ENCODE data around the gene SPRY4.
"Not testable (repeated sequence)": the region's sequence is repeated elsewhere in the genome, so short reads cannot be mapped to it uniquely, and the experiment has no call there.

Gene SPRY4

GRCh38 chr5:142344915-142345314 is 20.1 kb upstream of the SPRY4 start:
- H3K4ac ChIP-seq (ENCODE audit: low read depth, low read length); H3K4me1 ChIP-seq (ENCODE audit: control insufficient read depth in 1 of 2, insufficient read depth in 2 of 2, low read length in 2 of 2); H2AK5ac ChIP-seq (ENCODE audit: low read length); H2BK12ac ChIP-seq (ENCODE audit: low read length); H3K9ac ChIP-seq (ENCODE audit: low read length); H3K79me2 ChIP-seq (ENCODE audit: control insufficient read depth, insufficient read depth, low read length, poor library complexity); H4K8ac ChIP-seq (ENCODE audit: low read depth, low read length); H3K36me3 ChIP-seq (ENCODE audit: control insufficient read depth in 1 of 2, insufficient read depth in 2 of 2, low read length in 2 of 2); H4K91ac ChIP-seq (ENCODE audit: low read depth, low read length); H3K23ac ChIP-seq (ENCODE audit: low read length); H4K12ac ChIP-seq (ENCODE audit: low read depth, low read length); H3K9me3 ChIP-seq (ENCODE audit: insufficient read depth, low read depth, low read length); H2BK5ac ChIP-seq (ENCODE audit: low read depth, low read length, poor library complexity); H3K27me3 ChIP-seq (ENCODE audit: insufficient read depth, low read length); H3K18ac ChIP-seq (ENCODE audit: low read length); H3K4me3 ChIP-seq (ENCODE audit: low read depth, low read length); H2AFZ ChIP-seq (ENCODE audit: insufficient read depth, low read length, poor library complexity); H2BK120ac ChIP-seq (ENCODE audit: insufficient read depth, low read length, poor library complexity); H3K4me2 ChIP-seq (ENCODE audit: low read length); DNase-seq; H3K14ac ChIP-seq (ENCODE audit: low read length); H3K79me1 ChIP-seq (ENCODE audit: low read length); H3K27ac ChIP-seq (ENCODE audit: low read depth, low read length): not testable (repeated sequence)
- WGBS (ENCODE audit: extremely low coverage, insufficient coverage, insufficient read length): no CpG with 5 or more reads among the region's 3 CpGs

GRCh38 chr5:142343531-142343930 is 18.7 kb upstream of the SPRY4 start:
- DNase-seq: no peak
- H2AFZ ChIP-seq (ENCODE audit: insufficient read depth, low read length, poor library complexity): no peak overlapping the region
- no CpG with 5 or more reads among the region's 4 CpGs for WGBS (ENCODE audit: extremely low coverage, insufficient coverage, insufficient read length)
- no peak overlapping the region for H2BK120ac ChIP-seq (ENCODE audit: insufficient read depth, low read length, poor library complexity)
- no peak overlapping the region for H4K91ac ChIP-seq (ENCODE audit: low read depth, low read length)
- H3K36me3 ChIP-seq (ENCODE audit: control insufficient read depth in 1 of 2, insufficient read depth in 2 of 2, low read length in 2 of 2): no peaks in the 10 kb centered on the region
- H3K27me3 ChIP-seq (ENCODE audit: insufficient read depth, low read length): no peaks in the 10 kb centered on the region
- no peak overlapping the region for H3K14ac ChIP-seq (ENCODE audit: low read length)
- H3K9me3 ChIP-seq (ENCODE audit: insufficient read depth, low read depth, low read length): peaks cover 2% of the 10 kb centered on the region
- no peak overlapping the region for H3K4me3 ChIP-seq (ENCODE audit: low read depth, low read length)
- H4K8ac ChIP-seq (ENCODE audit: low read depth, low read length): no peak overlapping the region
- H3K4me2 ChIP-seq (ENCODE audit: low read length): no peak overlapping the region
- no peaks in the 10 kb centered on the region for H3K79me1 ChIP-seq (ENCODE audit: low read length)
- H3K9ac ChIP-seq (ENCODE audit: low read length): no peak overlapping the region
- H3K27ac ChIP-seq (ENCODE audit: low read depth, low read length): no peak overlapping the region
- no peaks in the 10 kb centered on the region for H3K79me2 ChIP-seq (ENCODE audit: control insufficient read depth, insufficient read depth, low read length, poor library complexity)
- H3K18ac ChIP-seq (ENCODE audit: low read length): no peak overlapping the region
- no peaks in the 10 kb centered on the region for H3K4me1 ChIP-seq (ENCODE audit: control insufficient read depth in 1 of 2, insufficient read depth in 2 of 2, low read length in 2 of 2)
- H3K4ac ChIP-seq (ENCODE audit: low read depth, low read length): no peak overlapping the region
- no peak overlapping the region for H2BK5ac ChIP-seq (ENCODE audit: low read depth, low read length, poor library complexity)
- no peak overlapping the region for H2BK12ac ChIP-seq (ENCODE audit: low read length)
- no peak overlapping the region for H3K23ac ChIP-seq (ENCODE audit: low read length)
- H4K12ac ChIP-seq (ENCODE audit: low read depth, low read length): no peak overlapping the region
- H2AK5ac ChIP-seq (ENCODE audit: low read length): no peak overlapping the region

- Histone ChIP-seq H3K4me2 (ENCODE audit: low read length) (no peak overlapping the region), H2BK12ac (ENCODE audit: low read length) (no peak overlapping the region), H4K8ac (ENCODE audit: low read depth, low read length) (no peak overlapping the region), H3K27ac (ENCODE audit: low read depth, low read length) (no peak overlapping the region), H3K9me3 (ENCODE audit: insufficient read depth, low read depth, low read length) (peaks cover 2% of the 10 kb centered on the region), H2AFZ (ENCODE audit: insufficient read depth, low read length, poor library complexity) (no peak overlapping the region), H3K4ac (ENCODE audit: low read depth, low read length) (no peak overlapping the region), H3K23ac (ENCODE audit: low read length) (no peak overlapping the region), H2AK5ac (ENCODE audit: low read length) (no peak overlapping the region), H3K9ac (ENCODE audit: low read length) (no peak overlapping the region), H3K18ac (ENCODE audit: low read length) (no peak overlapping the region), H3K79me1 (ENCODE audit: low read length) (no peaks in the 10 kb centered on the region), H2BK120ac (ENCODE audit: insufficient read depth, low read length, poor library complexity) (no peak overlapping the region), H3K27me3 (ENCODE audit: insufficient read depth, low read length) (no peaks in the 10 kb centered on the region), H3K36me3 (ENCODE audit: control insufficient read depth in 1 of 2, insufficient read depth in 2 of 2, low read length in 2 of 2) (no peaks in the 10 kb centered on the region), H3K4me3 (ENCODE audit: low read depth, low read length) (no peak overlapping the region), H3K79me2 (ENCODE audit: control insufficient read depth, insufficient read depth, low read length, poor library complexity) (no peaks in the 10 kb centered on the region), H3K14ac (ENCODE audit: low read length) (no peak overlapping the region), H3K4me1 (ENCODE audit: control insufficient read depth in 1 of 2, insufficient read depth in 2 of 2, low read length in 2 of 2) (no peaks in the 10 kb centered on the region), H4K12ac (ENCODE audit: low read depth, low read length) (no peak overlapping the region), H4K91ac (ENCODE audit: low read depth, low read length) (no peak overlapping the region), H2BK5ac (ENCODE audit: low read depth, low read length, poor library complexity) (no peak overlapping the region)
- DNase-seq: no peak
- no CpG with 5 or more reads among the region's 16 CpGs for WGBS (ENCODE audit: extremely low coverage, insufficient coverage, insufficient read length)
Observed at GRCh38 chr5:142342128-142342981, 17.5 kb upstream of the SPRY4 start.

- no CpG with 5 or more reads among the region's 3 CpGs for WGBS (ENCODE audit: extremely low coverage, insufficient coverage, insufficient read length)
- H3K36me3 ChIP-seq (ENCODE audit: control insufficient read depth in 1 of 2, insufficient read depth in 2 of 2, low read length in 2 of 2): no peaks in the 10 kb centered on the region
- H3K79me1 ChIP-seq (ENCODE audit: low read length): no peaks in the 10 kb centered on the region
- no peaks in the 10 kb centered on the region for H3K27me3 ChIP-seq (ENCODE audit: insufficient read depth, low read length)
- H3K9me3 ChIP-seq (ENCODE audit: insufficient read depth, low read depth, low read length): peaks cover 2% of the 10 kb centered on the region
- no peak overlapping the region for H2AFZ ChIP-seq (ENCODE audit: insufficient read depth, low read length, poor library complexity)
- H2BK120ac ChIP-seq (ENCODE audit: insufficient read depth, low read length, poor library complexity): no peak overlapping the region
- H2BK5ac ChIP-seq (ENCODE audit: low read depth, low read length, poor library complexity): no peak overlapping the region
- no peaks in the 10 kb centered on the region for H3K4me1 ChIP-seq (ENCODE audit: control insufficient read depth in 1 of 2, insufficient read depth in 2 of 2, low read length in 2 of 2)
- no peak overlapping the region for H3K14ac ChIP-seq (ENCODE audit: low read length)
- no peak for DNase-seq
- H4K8ac ChIP-seq (ENCODE audit: low read depth, low read length): no peak overlapping the region
- no peak overlapping the region for H3K4me3 ChIP-seq (ENCODE audit: low read depth, low read length)
- no peak overlapping the region for H3K23ac ChIP-seq (ENCODE audit: low read length)
- no peak overlapping the region for H3K4ac ChIP-seq (ENCODE audit: low read depth, low read length)
- H4K91ac ChIP-seq (ENCODE audit: low read depth, low read length): no peak overlapping the region
- H2BK12ac ChIP-seq (ENCODE audit: low read length): no peak overlapping the region
- no peak overlapping the region for H3K9ac ChIP-seq (ENCODE audit: low read length)
- H3K18ac ChIP-seq (ENCODE audit: low read length): no peak overlapping the region
- H3K4me2 ChIP-seq (ENCODE audit: low read length): no peak overlapping the region
- H2AK5ac ChIP-seq (ENCODE audit: low read length): no peak overlapping the region
- H3K79me2 ChIP-seq (ENCODE audit: control insufficient read depth, insufficient read depth, low read length, poor library complexity): no peaks in the 10 kb centered on the region
- H4K12ac ChIP-seq (ENCODE audit: low read depth, low read length): no peak overlapping the region
- H3K27ac ChIP-seq (ENCODE audit: low read depth, low read length): no peak overlapping the region
Observed at GRCh38 chr5:142339781-142340180, 15.0 kb upstream of the SPRY4 start.
